HepG2 (cell line): ENCODE data around the gene MXRA7. TPM values are rescaled to one million over a fixed set of nuclear protein-coding genes. Genes with fewer than 3 reads are reported as not detected.

Experiments used
- HNF4G ChIP-seq, 2 experiments: sonication (generic) in 1 of 2; formaldehyde crosslinking in 1 of 2; IDR thresholded peaks; 2 replicates each; pipeline versions ENCODE4 v1.4.0 to v1.6.1; 2011 to 2020; ENCODE audit warnings: borderline replicate concordance in 2 of 2, low read depth in 2 of 2, mild to moderate bottlenecking in 2 of 2, low read length in 1 of 2, missing genetic modification reagents in 1 of 2, moderate library complexity in 1 of 2
- MEIS1 ChIP-seq: sonication (generic); formaldehyde crosslinking; IDR thresholded peaks from 2 replicates; pipeline ENCODE4 v1.9.0; 2021; ENCODE audit warnings: mild to moderate bottlenecking, missing genetic modification reagents, moderate library complexity, borderline replicate concordance
- NCOA2 ChIP-seq: sonication (generic); formaldehyde crosslinking; IDR thresholded peaks from 2 replicates; pipeline ENCODE4 v1.8.0; 2022; ENCODE audit warnings: inconsistent platforms
- REST ChIP-seq, 2 experiments: IDR thresholded peaks; 2 replicates each; pipeline ENCODE4 v1.6.1; 2011 to 2012; ENCODE audit warnings: low read length in 2 of 2, borderline replicate concordance in 1 of 2, low read depth in 1 of 2, mild to moderate bottlenecking in 1 of 2, moderate library complexity in 1 of 2
- SNAI1 ChIP-seq: sonication (generic); formaldehyde crosslinking; IDR thresholded peaks from 2 replicates; pipeline ENCODE4 v1.5.0; 2020; ENCODE audit warnings: mild to moderate bottlenecking, missing genetic modification reagents, borderline replicate concordance
- SP4 ChIP-seq: sonication (generic); formaldehyde crosslinking; IDR thresholded peaks from 2 replicates; pipeline ENCODE4 v1.8.1; 2023; ENCODE audit warnings: mild to moderate bottlenecking, missing genetic modification reagents
- SRSF1 ChIP-seq: fragments of 200-400 bp; formaldehyde crosslinking; optimal IDR thresholded peaks from 2 replicates; pipeline ENCODE3; 2017; ENCODE audit warnings: mild to moderate bottlenecking, low read depth, low read length, moderate library complexity
- TBX3 ChIP-seq: fragments of 450-650 bp; IDR thresholded peaks from 2 replicates; pipeline ENCODE4 v1.6.1; 2017; ENCODE audit warnings: antibody characterized with exemption, mild to moderate bottlenecking, inconsistent platforms, borderline replicate concordance
- TFE3 ChIP-seq: IDR thresholded peaks from 2 replicates; pipeline ENCODE4 v1.6.1; 2016
- ZNF639 ChIP-seq: conservative IDR thresholded peaks from 2 replicates; pipeline ENCODE4 v1.6.1; 2018; ENCODE audit warnings: missing genetic modification reagents
- ZNF737 ChIP-seq: sonication (generic); formaldehyde crosslinking; IDR thresholded peaks from 2 replicates; pipeline ENCODE4 v1.5.0; 2020; ENCODE audit warnings: missing genetic modification reagents, mild to moderate bottlenecking, borderline replicate concordance
- ZNF784 ChIP-seq: sonication (generic); formaldehyde crosslinking; IDR thresholded peaks from 2 replicates; pipeline ENCODE4 v1.5.1; 2020; ENCODE audit warnings: missing genetic modification reagents, mild to moderate bottlenecking, borderline replicate concordance
- ZNF790 ChIP-seq: sonication (generic); formaldehyde crosslinking; IDR thresholded peaks from 2 replicates; pipeline ENCODE4 v1.8.0; 2022; ENCODE audit warnings: missing genetic modification reagents, mild to moderate bottlenecking, borderline replicate concordance
- polyA plus RNA-seq, 8 experiments: library from polyadenylated mRNA; depleted of rRNA in 3 of 8; stranded (reverse) in 7 of 8; unstranded in 1 of 8; fragments of >200 nt; fragmentation: Illumina TruSeq in 4 of 8; extraction: Trizol in 4 of 8; gene quantifications; 2 replicates each; pipeline versions ENCODE4 v1.2.1 to v1.2.3, GENCODE V29; 2011 to 2016; ENCODE audit warnings: low read depth in 4 of 8, missing spikeins in 1 of 8, mixed read lengths in 1 of 8; ENCODE audit not compliant: insufficient read depth in 1 of 8
- total RNA-seq, 5 experiments: library from RNA; depleted of rRNA; stranded (reverse); fragments of >200 nt; fragmentation: Illumina TruSeq; extraction: Trizol; gene quantifications; 2 replicates each; pipeline ENCODE4 v1.2.3, GENCODE V29; 2016; ENCODE audit warnings: low read depth in 1 of 5
- TF ChIP-seq, protein P1 (sequence below): sonication (generic); formaldehyde crosslinking; IDR thresholded peaks from 2 replicates; pipeline ENCODE4 v1.5.1; 2020; ENCODE audit warnings: missing genetic modification reagents, mild to moderate bottlenecking, borderline replicate concordance
- TF ChIP-seq, protein P2 (sequence below): sonication (generic); formaldehyde crosslinking; IDR thresholded peaks from 2 replicates; pipeline ENCODE4 v1.8.1; 2022; ENCODE audit warnings: mild to moderate bottlenecking, missing genetic modification reagents

The MXRA7 gene
- total and polyA plus RNA-seq, 2 of the 13 experiments (the other 11 are each of a cell fraction or from before 2014, with no cell fraction given) = 44.8 to 112 TPM

DNA sequence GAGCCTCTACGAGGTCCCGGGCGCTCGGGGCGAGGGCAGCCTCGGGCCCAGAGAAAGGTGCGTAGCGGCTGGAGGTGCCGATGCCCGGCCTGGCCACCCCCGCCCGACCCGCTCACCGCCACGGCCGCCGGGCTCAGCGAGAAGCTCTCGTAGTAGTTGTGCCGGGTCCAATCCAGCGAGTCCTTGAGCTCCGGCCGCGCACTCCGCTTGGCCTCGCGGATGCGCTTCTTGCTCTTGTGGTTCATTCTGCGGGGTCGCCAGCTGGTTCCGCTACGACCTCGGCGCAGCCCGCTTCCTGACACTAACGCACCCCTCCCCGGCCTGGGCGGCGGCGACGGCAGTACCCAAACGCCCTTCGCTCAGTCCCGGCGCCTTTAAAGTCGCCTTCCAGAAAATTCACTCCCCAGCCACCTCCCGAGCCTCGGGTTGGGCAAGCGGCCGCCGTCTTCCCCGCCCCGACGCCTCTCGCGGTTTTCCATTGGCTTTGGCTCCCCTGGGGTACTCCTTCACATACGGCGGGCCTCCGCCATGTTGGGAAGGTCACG lies 15.5 kb upstream of the MXRA7 start, which contains the start of gene JMJD6 (continued):
- peak; percentile 45; the same call in 1 of the 2 replicates for TF ChIP-seq HNF4G (IDR thresholded peaks at IDR 0.05; ENCODE audit: borderline replicate concordance, low read depth, low read length)
- no peak for TF ChIP-seq HNF4G (CRISPR knock-in tag; IDR thresholded peaks at IDR 0.05; ENCODE audit: borderline replicate concordance, low read depth)
- TF ChIP-seq, protein P1, sequence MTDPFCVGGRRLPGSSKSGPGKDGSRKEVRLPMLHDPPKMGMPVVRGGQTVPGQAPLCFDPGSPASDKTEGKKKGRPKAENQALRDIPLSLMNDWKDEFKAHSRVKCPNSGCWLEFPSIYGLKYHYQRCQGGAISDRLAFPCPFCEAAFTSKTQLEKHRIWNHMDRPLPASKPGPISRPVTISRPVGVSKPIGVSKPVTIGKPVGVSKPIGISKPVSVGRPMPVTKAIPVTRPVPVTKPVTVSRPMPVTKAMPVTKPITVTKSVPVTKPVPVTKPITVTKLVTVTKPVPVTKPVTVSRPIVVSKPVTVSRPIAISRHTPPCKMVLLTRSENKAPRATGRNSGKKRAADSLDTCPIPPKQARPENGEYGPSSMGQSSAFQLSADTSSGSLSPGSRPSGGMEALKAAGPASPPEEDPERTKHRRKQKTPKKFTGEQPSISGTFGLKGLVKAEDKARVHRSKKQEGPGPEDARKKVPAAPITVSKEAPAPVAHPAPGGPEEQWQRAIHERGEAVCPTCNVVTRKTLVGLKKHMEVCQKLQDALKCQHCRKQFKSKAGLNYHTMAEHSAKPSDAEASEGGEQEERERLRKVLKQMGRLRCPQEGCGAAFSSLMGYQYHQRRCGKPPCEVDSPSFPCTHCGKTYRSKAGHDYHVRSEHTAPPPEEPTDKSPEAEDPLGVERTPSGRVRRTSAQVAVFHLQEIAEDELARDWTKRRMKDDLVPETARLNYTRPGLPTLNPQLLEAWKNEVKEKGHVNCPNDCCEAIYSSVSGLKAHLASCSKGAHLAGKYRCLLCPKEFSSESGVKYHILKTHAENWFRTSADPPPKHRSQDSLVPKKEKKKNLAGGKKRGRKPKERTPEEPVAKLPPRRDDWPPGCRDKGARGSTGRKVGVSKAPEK (CRISPR knock-in tag) = no peak
- TF ChIP-seq MEIS1 (CRISPR knock-in tag) = no peak
- no peak; the same call in 1 of the 2 replicates for TF ChIP-seq ZNF790 (CRISPR knock-in tag)
- TF ChIP-seq NCOA2 (CRISPR knock-in tag) = no peak; the same call in 1 of the 2 replicates
- peak; percentile 89; the same call in 1 of the 2 replicates for TF ChIP-seq SP4 (CRISPR knock-in tag)
- no peak for TF ChIP-seq SRSF1
- no peak; the same call in 1 of the 2 replicates for TF ChIP-seq TFE3
- TF ChIP-seq SNAI1 (CRISPR knock-in tag) = no peak; the same call in 1 of the 2 replicates
- TF ChIP-seq, protein P2, sequence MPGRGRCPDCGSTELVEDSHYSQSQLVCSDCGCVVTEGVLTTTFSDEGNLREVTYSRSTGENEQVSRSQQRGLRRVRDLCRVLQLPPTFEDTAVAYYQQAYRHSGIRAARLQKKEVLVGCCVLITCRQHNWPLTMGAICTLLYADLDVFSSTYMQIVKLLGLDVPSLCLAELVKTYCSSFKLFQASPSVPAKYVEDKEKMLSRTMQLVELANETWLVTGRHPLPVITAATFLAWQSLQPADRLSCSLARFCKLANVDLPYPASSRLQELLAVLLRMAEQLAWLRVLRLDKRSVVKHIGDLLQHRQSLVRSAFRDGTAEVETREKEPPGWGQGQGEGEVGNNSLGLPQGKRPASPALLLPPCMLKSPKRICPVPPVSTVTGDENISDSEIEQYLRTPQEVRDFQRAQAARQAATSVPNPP (CRISPR knock-in tag) = peak; percentile 53; the same call in 1 of the 2 replicates
- TF ChIP-seq REST (IDR thresholded peaks at IDR 0.05; ENCODE audit: borderline replicate concordance in 1 of 2, low read depth in 1 of 2, low read length in 2 of 2) = no peak; a peak in 1 of 4 replicates
- no peak for TF ChIP-seq TBX3
- TF ChIP-seq ZNF737 (CRISPR knock-in tag) = 0 out of 2 replicates have a peak, but pooled peaks have one; percentile 81
- TF ChIP-seq ZNF639 (CRISPR knock-in tag) = no peak
- TF ChIP-seq ZNF784 (CRISPR knock-in tag) = no peak
